Neuronal stem cell (in vitro differentiated cells): ENCODE results near the gene CDC42EP1.
A peak's percentile ranks its signal among the peaks of the same experiment; 100 is the strongest.

Experiments
- DNase-seq: peaks from one replicate; pipeline ENCODE4 v3.0.0-alpha.2; 2013; ENCODE audit warnings: low spot score
- H2AFZ ChIP-seq: one replicate; pipeline ENCODE4 v1.6.1; 2013; ENCODE audit warnings: mild to moderate bottlenecking, low read length, inconsistent platforms
- H2AK5ac ChIP-seq: 2 replicates; pipeline ENCODE4 v1.6.1; 2013; ENCODE audit warnings: low read depth, mild to moderate bottlenecking, inconsistent platforms, low read length, moderate library complexity, mixed read lengths
- H2BK120ac ChIP-seq: 2 replicates; pipeline ENCODE4 v1.6.1; 2013; ENCODE audit warnings: low read depth, mild to moderate bottlenecking, inconsistent platforms, low read length, moderate library complexity, mixed read lengths
- H2BK12ac ChIP-seq: one replicate; pipeline ENCODE4 v1.6.1; 2013; ENCODE audit warnings: low read length, inconsistent platforms
- H2BK15ac ChIP-seq: 2 replicates; pipeline ENCODE4 v1.6.1; 2013; ENCODE audit warnings: mild to moderate bottlenecking, low read length, inconsistent platforms, mixed read lengths
- H2BK5ac ChIP-seq: one replicate; pipeline ENCODE4 v1.6.1; 2013; ENCODE audit warnings: inconsistent platforms, mild to moderate bottlenecking, low read length, moderate library complexity
- H3K14ac ChIP-seq: one replicate; pipeline ENCODE4 v1.6.1; 2013; ENCODE audit warnings: low read length, inconsistent platforms
- H3K18ac ChIP-seq: 2 replicates; pipeline ENCODE4 v1.6.1; 2013; ENCODE audit warnings: low read length, inconsistent platforms
- H3K23ac ChIP-seq: 2 replicates; pipeline ENCODE4 v1.6.1; 2013; ENCODE audit warnings: low read depth, mild to moderate bottlenecking, mixed read lengths, low read length, inconsistent platforms; ENCODE audit not compliant: poor library complexity
- H3K27ac ChIP-seq: replicated peaks from 3 replicates; pipeline ENCODE4 v1.5.1; 2013; ENCODE audit warnings: low read length, inconsistent platforms
- H3K27me3 ChIP-seq, 3 experiments: 2 replicates each; pipeline ENCODE4 v1.6.1; 2013; ENCODE audit warnings: low read length in 3 of 3, mild to moderate bottlenecking in 2 of 3, inconsistent platforms in 1 of 3, low read depth in 1 of 3, mixed read lengths in 1 of 3, moderate library complexity in 1 of 3; ENCODE audit not compliant: control insufficient read depth in 3 of 3, insufficient read depth in 3 of 3
- H3K36me3 ChIP-seq, 2 donors: replicated peaks in 1 of 2; 2 replicates each; pipeline ENCODE4 v1.6.1; 2013; ENCODE audit warnings: low read length in 2 of 2; ENCODE audit not compliant: control insufficient read depth in 2 of 2, insufficient read depth in 2 of 2
- H3K4ac ChIP-seq: 2 replicates; pipeline ENCODE4 v1.6.1; 2013; ENCODE audit warnings: inconsistent platforms, mild to moderate bottlenecking, low read length, moderate library complexity
- H3K4me1 ChIP-seq, 2 donors: 1 replicate in 1 of 2; 2 replicates in 1 of 2; pipeline ENCODE4 v1.6.1; 2013; ENCODE audit warnings: low read length in 2 of 2, low read depth in 1 of 2; ENCODE audit not compliant: control insufficient read depth in 2 of 2, insufficient read depth in 1 of 2
- H3K4me2 ChIP-seq: one replicate; pipeline ENCODE4 v1.6.1; 2013; ENCODE audit warnings: mild to moderate bottlenecking, low read length, inconsistent platforms; ENCODE audit not compliant: insufficient read depth, poor library complexity, severe bottlenecking
- H3K4me3 ChIP-seq, 2 donors: 2 replicates each; pipeline ENCODE4 v1.5.1; 2013; ENCODE audit warnings: low read length in 2 of 2, mild to moderate bottlenecking in 2 of 2, inconsistent platforms in 1 of 2, moderate library complexity in 1 of 2
- H3K79me1 ChIP-seq: one replicate; pipeline ENCODE4 v1.6.1; 2013; ENCODE audit warnings: low read depth, mild to moderate bottlenecking, inconsistent platforms, low read length, moderate library complexity
- H3K9ac ChIP-seq: one replicate; pipeline ENCODE4 v1.6.1; 2013; ENCODE audit warnings: mild to moderate bottlenecking, low read depth, low read length, inconsistent platforms; ENCODE audit not compliant: poor library complexity
- H3K9me3 ChIP-seq, 2 donors: replicated peaks in 1 of 2; 2 replicates each; pipeline versions ENCODE3 to v1.6.1; 2013; ENCODE audit warnings: low read length in 2 of 2, mild to moderate bottlenecking in 2 of 2, inconsistent platforms in 1 of 2, low read depth in 1 of 2, mixed read lengths in 1 of 2, moderate library complexity in 1 of 2; ENCODE audit not compliant: control insufficient read depth in 2 of 2, insufficient read depth in 1 of 2
- H4K8ac ChIP-seq: one replicate; pipeline ENCODE4 v1.6.1; 2013; ENCODE audit warnings: low read depth, mild to moderate bottlenecking, inconsistent platforms, low read length, moderate library complexity
- H4K91ac ChIP-seq: one replicate; pipeline ENCODE4 v1.6.1; 2013; ENCODE audit warnings: low read length, low read depth, mild to moderate bottlenecking, inconsistent platforms; ENCODE audit not compliant: poor library complexity
- WGBS, 2 donors: extraction: QIAGEN DNeasy Blood & Tissue Kit; methylation state at CpG; one replicate each; pipeline ENCODE4 v1.1.7; 2013; ENCODE audit warnings: missing lambda C conversion rate in 2 of 2, mixed read lengths in 1 of 2; ENCODE audit not compliant: insufficient read length in 2 of 2, insufficient replicate concordance in 1 of 2; ENCODE audit errors: extremely low coverage in 2 of 2; 5-methylcytosine and 5-hydroxymethylcytosine counted together

CDC42EP1 gene

DNA sequence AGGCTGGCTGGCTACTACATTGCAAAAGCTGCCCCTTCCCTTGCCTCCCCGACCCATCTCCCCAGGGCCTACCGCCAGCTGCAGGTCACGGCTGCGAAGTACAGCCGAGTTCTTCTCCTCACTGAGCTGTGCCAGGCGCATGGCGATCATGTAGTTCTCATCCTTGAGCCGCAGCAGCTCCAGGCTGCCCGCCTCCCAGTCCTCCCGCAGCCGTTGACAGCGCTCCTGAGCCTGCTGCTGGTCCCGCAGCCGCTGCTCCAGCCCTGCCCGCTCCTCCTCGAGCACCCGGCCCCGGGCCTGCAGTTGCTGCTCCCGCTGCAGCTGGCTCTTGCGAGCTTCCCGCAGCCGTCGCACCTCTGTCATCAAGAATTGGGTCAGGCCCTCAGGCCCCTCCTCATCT, 44.4 kb upstream of the CDC42EP1 start:
- Histone ChIP-seq H3K4ac (no peak overlapping the region), H3K4me2 (no peak overlapping the region), H4K8ac (no peak overlapping the region), H3K18ac (peak overlapping the region; percentile 44), H2BK12ac (peak overlapping the region; percentile 12), H3K27me3 (peaks cover 4 to 25% (median 5%) of the 10 kb centered on the region in 3 experiments), H2BK15ac (peak overlapping the region; percentile 32), H3K4me1 (peaks cover 23 to 32% of the 10 kb centered on the region in 2 donors), H3K27ac (no peak overlapping the region), H3K9ac (peak overlapping the region; percentile 2), H2BK5ac (no peak overlapping the region), H2AK5ac (peak overlapping the region; percentile 8), H3K23ac (no peak overlapping the region), H2BK120ac (no peak overlapping the region), H3K14ac (no peak overlapping the region), H4K91ac (no peak overlapping the region), H3K79me1 (no peaks in the 10 kb centered on the region), H2AFZ (no peak overlapping the region), H3K4me3 (peak overlapping the region in 1 of 2 donors; percentile 43), H3K9me3 (peaks cover 0 to 1% of the 10 kb centered on the region in 2 donors), H3K36me3 (peaks cover 0 to 16% of the 10 kb centered on the region in 2 donors)
- WGBS, 2 donors = no CpG with 5 or more reads among the region's 23 CpGs
- DNase-seq = no peak

- H3K4ac ChIP-seq = no peak overlapping the region
- H2BK120ac ChIP-seq = no peak overlapping the region
- H3K4me1 ChIP-seq = peaks cover 22 to 30% of the 10 kb centered on the region in 2 donors
- H2BK12ac ChIP-seq = no peak overlapping the region
- H4K8ac ChIP-seq = no peak overlapping the region
- H3K18ac ChIP-seq = no peak overlapping the region
- no peak overlapping the region for H4K91ac ChIP-seq
- H3K4me3 ChIP-seq = no peak overlapping the region
- no peak overlapping the region for H2AK5ac ChIP-seq
- H3K27ac ChIP-seq = no peak overlapping the region
- peaks cover 4 to 25% (median 8%) of the 10 kb centered on the region in 3 experiments for H3K27me3 ChIP-seq
- H3K9me3 ChIP-seq = peaks cover 0 to 1% of the 10 kb centered on the region in 2 donors
- DNase-seq = no peak
- WGBS, 2 donors = no CpG with 5 or more reads among the region's 1 CpG
- no peak overlapping the region for H3K9ac ChIP-seq
- no peak overlapping the region for H3K14ac ChIP-seq
- H3K36me3 ChIP-seq = peaks cover 0 to 16% of the 10 kb centered on the region in 2 donors
- H3K23ac ChIP-seq = no peak overlapping the region
- no peak overlapping the region for H3K4me2 ChIP-seq
- no peak overlapping the region for H2AFZ ChIP-seq
- no peak overlapping the region for H2BK15ac ChIP-seq
- no peaks in the 10 kb centered on the region for H3K79me1 ChIP-seq
- no peak overlapping the region for H2BK5ac ChIP-seq
Observed at GRCh38 chr22:37516456-37516855, 43.8 kb upstream of the CDC42EP1 start.

- no CpG with 5 or more reads among the region's 15 CpGs for WGBS, 2 donors
- Histone ChIP-seq H3K4me2 (peak overlapping the region; percentile 87), H2BK5ac (peak overlapping the region; percentile 49), H3K23ac (no peak overlapping the region), H3K9me3 (peaks cover 0 to 1% of the 10 kb centered on the region in 2 donors), H3K4me3 (peak overlapping the region; percentile 30 to 69), H3K27me3 (peaks cover 4 to 25% (median 13%) of the 10 kb centered on the region in 3 experiments), H2BK15ac (peak overlapping the region; percentile 51), H2BK120ac (peak overlapping the region; percentile 68), H3K18ac (peak overlapping the region; percentile 36), H3K36me3 (peaks cover 0 to 16% of the 10 kb centered on the region in 2 donors), H3K79me1 (no peaks in the 10 kb centered on the region), H2AFZ (peak overlapping the region; percentile 93), H3K4ac (no peak overlapping the region), H2AK5ac (peak overlapping the region; percentile 88), H4K8ac (no peak overlapping the region), H2BK12ac (no peak overlapping the region), H4K91ac (no peak overlapping the region), H3K27ac (no peak overlapping the region), H3K4me1 (peaks cover 12 to 17% of the 10 kb centered on the region in 2 donors), H3K9ac (no peak overlapping the region), H3K14ac (peak overlapping the region; percentile 42)
- no peak for DNase-seq
Observed at GRCh38 chr22:37517826-37518450, 42.3 kb upstream of the CDC42EP1 start.

- Histone ChIP-seq H3K4me1 (peaks cover 8 to 10% of the 10 kb centered on the region in 2 donors), H3K4me2 (peak overlapping the region; percentile 87), H2BK12ac (peak overlapping the region; percentile 96), H2AFZ (peak overlapping the region; percentile 93), H3K4ac (peak overlapping the region; percentile 31), H2BK120ac (peak overlapping the region; percentile 92), H2BK15ac (peak overlapping the region; percentile 95), H3K79me1 (no peaks in the 10 kb centered on the region), H3K36me3 (peaks cover 0 to 16% of the 10 kb centered on the region in 2 donors), H3K9ac (peak overlapping the region; percentile 95), H3K14ac (peak overlapping the region; percentile 87), H3K4me3 (peak overlapping the region; percentile 69 to 88), H4K91ac (peak overlapping the region; percentile 76), H4K8ac (peak overlapping the region; percentile 54), H2AK5ac (peak overlapping the region; percentile 88), H3K9me3 (peaks cover 0 to 1% of the 10 kb centered on the region in 2 donors), H2BK5ac (peak overlapping the region; percentile 49), H3K18ac (peak overlapping the region; percentile 99), H3K27ac (no peak overlapping the region), H3K27me3 (peaks cover 4 to 25% (median 14%) of the 10 kb centered on the region in 3 experiments), H3K23ac (peak overlapping the region; percentile 99)
- DNase-seq = no peak
- WGBS, 2 donors = no CpG with 5 or more reads among the region's 63 CpGs
Observed at GRCh38 chr22:37518509-37519267, 41.6 kb upstream of the CDC42EP1 start.
